ENCODE data around the gene TUBG2.

Gene TUBG2

DNA sequence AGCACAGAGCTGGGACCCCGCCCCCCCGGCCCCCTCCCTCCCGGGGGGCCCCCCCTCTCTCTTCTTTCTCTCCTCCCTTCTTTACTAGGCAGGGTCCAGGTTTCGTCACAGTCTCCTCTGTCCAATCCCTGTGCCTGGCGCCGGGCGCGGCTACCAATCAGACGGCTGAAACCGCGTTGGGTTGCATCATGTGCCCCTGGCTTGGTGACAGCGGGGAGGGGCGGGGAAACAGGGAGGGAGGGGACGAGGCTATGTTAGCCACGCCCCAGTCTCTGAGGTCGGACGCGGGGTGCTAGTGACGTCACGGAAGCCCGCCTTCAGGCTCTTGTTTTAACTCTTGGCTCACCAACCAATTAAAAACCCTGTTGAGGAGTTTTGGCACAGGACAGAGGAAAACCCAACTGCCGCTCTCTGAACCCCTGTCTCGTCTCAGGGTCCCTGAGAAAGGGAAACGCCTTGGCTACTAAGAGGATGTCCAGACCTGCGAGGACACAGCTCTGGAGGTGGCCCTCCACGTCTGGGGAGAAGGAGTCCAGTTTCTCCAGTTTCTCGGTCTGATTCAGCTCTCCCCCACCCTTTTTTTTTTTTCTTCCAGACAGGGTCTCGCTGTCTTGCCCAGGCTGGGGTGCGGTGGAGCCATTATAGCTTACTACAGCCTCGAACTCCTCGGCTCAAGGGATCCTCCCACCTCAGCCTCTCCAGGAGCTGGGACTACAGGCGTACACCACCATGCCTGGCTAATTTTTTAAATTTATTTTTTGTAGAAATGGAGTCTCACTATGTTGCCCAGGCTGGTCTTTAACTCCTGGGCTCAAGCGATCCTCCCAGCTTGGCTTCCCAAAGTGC is 18.2 kb downstream of the TUBG2 start:
- peak; percentile 99 for DNase-seq (ENCODE audit: low spot score)

DNA sequence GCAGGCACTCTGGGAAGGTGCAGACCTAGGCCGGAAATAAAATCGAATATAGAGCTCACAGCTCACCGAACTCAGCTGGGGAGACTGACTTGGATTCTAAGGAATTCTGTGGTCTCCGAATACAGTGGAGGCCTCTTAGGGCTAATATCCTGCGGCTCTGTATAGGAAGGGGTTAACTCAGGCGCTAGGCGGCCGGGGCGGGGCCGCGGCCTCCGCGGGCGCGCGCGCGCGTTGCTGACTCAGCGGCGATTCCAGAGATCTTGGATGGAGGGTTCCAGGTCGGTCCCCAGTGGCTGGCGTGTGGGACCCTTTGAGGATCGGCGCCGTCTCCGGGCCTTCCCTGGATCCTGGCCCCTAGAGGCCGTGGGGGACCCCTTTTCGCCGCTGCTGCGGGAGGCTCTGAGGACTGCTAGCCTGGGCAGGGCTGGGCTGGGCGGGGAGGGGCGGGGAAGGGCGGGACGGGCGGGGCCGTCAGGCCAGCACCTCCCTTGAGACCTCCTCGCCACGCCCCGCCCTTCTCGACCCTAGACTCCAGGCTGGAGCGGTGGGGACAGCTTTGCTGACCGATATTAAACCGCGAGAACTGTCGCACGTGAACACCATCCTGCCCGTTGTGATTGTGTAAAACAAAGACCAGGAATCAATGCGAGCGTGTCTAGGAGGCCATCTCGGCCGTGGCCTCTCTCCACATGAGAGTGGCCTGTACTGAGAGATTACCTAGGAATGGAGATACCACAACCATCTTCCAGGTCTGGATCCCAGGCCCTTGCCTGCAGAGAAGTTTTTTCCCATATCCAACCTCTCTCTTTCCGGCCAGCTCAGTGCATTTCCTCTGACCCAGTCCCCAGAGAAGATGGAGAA is 19.1 kb downstream of the TUBG2 start:
- peak; percentile 86 for DNase-seq (ENCODE audit: low spot score)

DNA sequence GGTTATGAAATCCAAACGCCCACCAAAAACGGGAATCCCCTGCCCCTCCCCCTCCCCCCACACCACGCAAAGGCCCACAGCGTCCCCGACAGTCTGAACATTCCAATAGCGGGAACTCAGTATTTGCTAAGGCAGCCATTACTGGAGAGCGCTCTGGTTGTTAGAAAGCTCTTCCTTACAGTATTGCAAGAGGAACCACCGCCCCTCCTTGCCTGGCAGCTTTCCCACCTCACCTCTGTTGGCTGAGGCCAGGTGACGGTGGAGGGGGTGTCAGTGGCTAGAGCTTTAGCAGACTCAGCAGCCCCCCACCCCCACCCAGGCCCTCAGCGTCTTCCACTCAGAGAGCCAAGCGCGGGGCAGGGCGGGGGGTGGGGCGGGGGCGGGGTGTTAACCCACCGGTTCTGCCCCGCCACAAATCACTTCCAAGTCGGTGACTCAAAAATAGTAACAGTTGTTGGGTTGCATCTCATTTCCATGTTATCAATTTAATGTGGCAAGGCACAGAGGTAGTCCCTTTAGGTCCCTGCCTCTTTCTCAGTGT is 19.9 kb downstream of the TUBG2 start:
- no peak for DNase-seq (ENCODE audit: low spot score)

DNA sequence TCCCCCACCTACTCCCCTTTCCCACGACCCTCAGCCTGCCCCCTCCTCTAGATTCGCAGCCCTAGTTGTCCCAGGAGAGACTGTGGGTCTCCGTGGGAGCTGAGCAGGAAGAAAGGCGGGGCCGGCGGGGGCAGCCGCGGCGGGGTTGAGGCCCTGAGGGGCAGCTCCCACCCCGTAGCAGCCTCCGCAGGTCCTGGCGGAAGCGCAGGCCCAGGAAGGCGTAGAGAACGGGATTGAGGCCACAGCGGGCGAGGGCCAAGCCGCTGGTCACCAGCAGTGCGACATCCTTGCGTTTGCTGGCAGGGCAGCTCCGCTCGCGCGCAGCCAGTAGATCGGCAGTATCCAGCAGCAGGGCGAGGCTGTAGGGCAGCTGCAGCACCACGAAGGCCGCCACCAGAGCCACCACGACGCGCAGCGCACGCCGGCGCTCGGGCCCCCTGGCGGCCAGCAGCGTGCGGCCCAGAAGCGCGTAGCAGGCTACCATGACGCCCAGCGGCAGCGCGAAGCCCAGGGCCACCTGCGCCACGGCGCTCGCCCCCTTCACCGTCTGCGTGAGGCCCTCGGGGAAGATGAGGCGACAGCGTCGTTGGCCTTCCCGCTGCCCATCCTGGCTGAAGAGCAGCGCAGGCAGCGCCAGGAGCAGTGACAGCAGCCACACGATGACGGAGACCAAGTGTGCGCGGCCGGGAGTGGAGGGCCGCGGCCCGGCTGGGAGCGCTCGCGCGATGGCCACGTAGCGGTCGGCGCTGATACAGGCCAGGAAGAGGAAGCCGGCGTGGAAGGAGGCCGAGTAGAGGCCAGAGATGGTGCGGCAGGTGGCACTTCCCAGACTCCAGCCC is 20.6 kb downstream of the TUBG2 start:
- peak; percentile 84 for DNase-seq (ENCODE audit: low spot score)

DNA sequence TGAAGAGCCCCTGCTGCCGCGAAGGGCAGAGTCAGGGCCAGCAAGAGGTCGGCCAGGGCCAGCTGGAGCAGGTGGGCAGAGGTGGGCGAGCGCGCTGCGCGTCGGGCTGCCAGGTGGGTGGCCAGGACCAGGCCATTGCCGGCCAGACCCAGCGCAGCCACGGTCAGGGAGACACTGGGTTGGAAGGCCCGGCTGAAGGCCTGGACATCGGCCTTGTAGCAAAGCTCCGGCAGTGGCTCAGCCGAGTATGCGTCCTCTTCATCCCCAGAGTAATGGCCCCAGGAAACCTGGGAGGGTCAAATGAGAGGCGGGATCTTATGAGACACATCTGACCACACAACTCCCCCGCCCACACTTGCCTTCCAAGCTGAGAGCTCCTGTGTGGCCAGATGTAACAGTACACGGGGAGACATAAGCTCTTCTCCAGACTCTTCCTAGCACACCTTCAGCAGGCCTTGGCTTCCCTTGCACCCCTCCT is 21.3 kb downstream of the TUBG2 start:
- no peak for DNase-seq (ENCODE audit: low spot score)

DNA sequence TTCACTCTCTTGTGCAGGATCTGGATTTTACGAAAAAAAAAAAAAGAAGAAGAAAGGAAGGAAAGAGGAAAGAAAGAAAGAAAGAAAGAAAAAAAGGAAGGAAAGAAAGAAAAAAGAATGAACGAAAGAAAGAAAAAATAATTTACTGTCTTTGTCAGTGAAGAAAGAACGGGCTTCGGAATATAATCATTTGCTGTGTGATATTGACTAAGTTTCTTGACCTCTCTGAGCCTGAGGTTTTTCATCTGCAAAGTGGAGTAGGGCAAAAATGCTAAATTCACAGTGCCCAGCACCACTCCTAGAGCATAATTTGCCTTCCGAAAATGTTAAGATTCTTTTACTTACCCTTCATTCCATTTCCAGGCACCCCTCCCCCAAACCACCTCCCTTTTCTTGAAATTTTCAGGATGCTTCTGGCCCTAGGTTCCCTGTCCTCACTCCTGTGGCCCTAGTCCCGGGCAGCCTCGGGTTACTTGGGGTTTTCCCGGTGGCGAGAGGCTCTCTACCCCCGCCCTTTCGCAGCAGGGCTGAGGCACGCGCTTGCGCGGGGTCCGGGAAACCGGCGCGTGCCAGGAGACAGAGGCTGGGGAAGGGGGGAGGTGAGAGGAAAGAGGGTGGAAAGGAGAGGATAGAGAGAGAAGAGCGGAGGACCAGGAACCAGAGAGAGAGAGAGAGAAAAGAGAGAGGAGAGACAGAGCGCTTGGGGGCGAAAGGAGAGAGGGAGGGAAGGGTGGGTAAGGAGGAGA is 23.1 kb downstream of the TUBG2 start, which contains the start of gene CNTNAP1:
TSS of gene CNTNAP1 (plus strand) at position 556 of the 746 bp plus-strand sequence. CDS start 299 bp downstream, outside the sequence.
- no peak for DNase-seq (ENCODE audit: low spot score)

DNA sequence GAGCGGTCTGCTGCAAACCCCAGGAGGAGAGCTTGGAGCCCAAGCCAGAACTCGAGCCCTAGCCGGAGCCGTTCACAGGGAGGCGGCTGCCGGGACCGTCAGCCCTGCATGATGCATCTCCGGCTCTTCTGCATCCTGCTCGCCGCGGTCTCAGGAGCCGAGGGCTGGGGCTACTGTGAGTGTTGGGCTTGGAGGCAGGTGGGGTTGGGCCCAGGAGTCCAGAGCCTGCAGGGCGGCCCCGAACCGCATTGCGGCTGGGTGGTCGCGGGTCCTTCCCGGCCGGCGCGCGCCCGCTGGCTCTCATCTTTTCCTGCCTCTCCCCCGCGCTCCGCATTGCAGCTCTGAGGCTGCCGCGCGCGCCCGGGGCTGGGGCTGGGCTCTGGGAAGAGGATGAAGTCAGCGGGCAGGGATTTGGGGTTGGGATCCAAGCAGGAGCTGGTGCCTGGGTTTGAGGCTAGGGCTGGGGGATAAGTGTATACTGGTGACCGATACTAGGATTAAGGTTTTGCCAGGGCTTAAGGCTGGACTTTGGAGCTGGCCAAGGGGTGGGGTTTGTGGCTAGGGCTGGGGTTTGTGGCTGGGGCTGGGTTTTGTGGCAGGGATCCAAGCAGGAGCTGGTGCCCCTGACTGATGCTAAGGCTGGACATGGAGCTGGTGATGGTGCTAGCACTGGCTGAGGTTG is 23.8 kb downstream of the TUBG2 start:
- no peak for DNase-seq (ENCODE audit: low spot score)

DNA sequence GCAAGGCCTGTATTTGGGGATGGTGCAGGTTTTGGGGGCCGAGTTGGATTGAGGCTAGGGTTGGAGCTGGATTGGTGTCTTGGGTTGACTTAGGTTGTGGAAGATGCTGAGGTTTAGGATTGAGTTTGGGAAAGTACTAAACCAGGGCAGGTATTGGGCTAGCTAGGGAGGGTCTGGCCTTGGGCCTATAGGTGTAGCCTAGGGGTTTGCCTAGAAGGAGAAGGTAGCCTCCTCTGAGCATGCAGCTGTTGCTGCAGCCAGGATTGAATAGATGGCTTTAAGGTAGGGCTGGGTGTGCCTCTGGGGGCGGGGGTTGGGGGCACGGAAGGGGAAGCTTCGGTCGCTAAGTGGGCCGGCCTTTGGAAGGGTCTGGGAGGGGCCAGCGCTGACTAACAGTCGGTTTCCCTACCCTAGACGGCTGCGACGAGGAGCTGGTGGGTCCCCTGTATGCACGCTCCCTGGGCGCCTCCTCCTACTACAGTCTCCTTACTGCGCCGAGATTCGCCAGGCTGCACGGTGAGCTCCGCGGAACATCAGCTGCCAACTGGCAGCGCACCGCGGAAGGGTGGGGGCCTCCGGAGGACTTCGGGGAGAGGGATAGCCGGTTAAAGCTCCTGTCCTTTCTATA is 24.4 kb downstream of the TUBG2 start:
- no peak for DNase-seq (ENCODE audit: low spot score)

DNA sequence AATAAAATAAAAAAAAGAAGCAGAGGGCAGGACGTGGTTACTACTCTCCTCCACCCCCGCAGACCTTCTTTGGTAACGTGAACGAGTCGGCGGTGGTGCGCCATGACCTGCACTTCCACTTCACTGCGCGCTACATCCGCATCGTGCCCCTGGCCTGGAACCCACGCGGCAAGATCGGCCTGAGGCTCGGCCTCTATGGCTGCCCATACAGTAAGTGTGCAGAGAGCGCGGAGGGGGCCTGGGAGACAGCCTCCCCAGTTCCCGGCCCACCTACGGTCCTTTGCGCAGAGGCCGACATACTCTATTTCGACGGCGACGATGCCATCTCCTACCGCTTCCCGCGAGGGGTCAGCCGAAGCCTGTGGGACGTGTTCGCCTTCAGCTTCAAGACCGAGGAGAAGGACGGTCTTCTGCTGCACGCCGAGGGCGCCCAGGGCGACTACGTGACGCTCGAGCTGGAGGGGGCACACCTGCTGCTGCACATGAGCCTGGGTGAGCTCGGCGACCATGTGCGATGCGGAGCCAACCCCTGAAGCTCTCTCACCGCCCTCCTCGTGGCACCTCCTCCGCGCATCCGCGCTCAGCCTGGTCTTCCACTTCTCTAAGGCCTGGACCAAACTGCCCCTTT is 26.0 kb downstream of the TUBG2 start:
- DNase-seq (ENCODE audit: low spot score), result no peak

DNA sequence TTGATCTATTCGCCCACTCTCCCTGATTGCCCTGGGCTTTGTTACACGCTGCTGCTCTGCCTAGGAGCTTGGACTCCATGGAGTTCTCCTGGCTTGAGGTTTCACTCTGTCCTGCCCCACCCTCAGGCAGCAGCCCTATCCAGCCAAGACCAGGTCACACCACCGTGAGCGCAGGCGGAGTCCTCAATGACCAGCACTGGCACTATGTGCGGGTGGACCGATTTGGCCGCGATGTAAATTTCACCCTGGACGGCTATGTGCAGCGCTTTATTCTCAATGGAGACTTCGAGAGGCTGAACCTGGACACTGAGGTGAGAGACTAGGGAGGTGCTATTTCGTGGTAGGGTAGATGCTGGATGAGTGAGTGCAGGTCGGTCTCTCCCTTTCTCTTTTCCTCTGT is 26.7 kb downstream of the TUBG2 start:
- DNase-seq (ENCODE audit: low spot score), result no peak

DNA sequence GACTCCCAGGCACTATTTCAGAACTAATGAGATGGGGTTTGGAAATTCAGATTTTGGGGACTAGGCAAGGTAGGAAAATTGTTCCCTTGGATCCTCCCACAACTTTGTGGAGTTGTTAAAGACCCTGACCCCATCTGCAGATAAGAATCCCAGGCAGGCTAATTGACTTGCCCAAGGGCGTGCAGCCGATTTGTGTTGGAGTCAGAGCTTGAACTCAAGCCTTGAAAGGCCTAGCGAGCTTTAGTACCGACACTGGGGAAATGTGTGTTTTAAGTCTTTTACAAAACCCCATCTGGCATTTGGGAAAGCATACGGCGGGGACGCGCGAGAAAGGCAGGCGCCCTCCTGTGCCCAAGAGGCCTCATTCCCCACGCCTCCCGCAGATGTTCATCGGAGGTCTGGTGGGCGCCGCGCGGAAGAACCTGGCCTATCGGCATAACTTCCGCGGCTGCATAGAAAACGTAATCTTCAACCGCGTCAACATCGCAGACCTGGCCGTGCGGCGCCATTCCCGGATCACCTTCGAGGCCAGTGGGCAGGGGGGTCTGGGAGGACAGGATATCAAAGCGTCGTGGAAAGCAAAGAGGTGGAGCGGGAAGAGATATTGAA is 27.5 kb downstream of the TUBG2 start:
- no peak for DNase-seq (ENCODE audit: low spot score)

DNA sequence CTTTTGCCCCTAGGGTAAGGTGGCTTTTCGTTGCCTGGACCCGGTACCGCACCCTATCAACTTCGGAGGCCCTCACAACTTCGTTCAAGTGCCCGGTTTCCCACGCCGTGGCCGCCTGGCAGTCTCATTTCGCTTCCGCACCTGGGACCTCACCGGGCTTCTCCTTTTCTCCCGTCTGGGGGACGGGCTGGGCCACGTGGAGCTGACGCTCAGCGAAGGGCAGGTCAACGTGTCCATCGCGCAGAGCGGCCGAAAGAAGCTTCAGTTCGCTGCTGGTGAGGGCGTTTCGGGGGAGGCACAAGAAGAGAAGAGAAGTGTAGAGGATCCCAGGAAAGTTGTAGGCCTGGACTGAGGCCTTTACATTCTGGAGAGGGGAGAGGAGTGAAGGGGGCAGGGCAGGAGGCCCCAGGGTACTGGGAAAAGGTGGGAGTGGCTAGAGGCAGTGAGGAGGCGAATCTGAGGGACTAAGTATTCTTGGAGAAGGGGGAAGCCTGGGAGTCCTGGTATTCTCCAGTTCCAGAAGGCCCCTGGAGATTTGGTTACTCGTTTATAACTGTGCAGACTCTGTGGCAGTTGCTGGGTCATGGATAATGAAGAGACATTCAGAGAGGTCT is 28.7 kb downstream of the TUBG2 start:
- no peak for DNase-seq (ENCODE audit: low spot score)

DNA sequence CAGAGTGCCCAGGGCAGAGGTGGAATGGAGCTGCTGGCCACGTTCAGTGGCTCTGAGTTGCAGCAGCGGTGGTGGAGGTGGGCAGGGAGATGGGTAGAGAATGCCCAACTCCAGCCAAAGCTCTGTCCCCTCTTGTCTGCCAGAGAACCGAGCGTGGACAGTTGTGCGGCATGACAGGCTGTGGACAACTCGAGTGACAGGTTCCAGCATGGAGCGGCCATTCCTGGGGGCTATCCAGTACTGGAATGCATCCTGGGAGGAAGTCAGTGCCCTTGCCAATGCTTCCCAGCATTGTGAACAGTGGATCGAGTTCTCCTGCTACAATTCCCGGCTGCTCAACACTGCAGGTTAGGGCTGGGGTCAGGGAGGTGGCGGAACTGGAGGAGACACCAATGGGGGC is 31.5 kb downstream of the TUBG2 start:
- no peak for DNase-seq (ENCODE audit: low spot score)

DNA sequence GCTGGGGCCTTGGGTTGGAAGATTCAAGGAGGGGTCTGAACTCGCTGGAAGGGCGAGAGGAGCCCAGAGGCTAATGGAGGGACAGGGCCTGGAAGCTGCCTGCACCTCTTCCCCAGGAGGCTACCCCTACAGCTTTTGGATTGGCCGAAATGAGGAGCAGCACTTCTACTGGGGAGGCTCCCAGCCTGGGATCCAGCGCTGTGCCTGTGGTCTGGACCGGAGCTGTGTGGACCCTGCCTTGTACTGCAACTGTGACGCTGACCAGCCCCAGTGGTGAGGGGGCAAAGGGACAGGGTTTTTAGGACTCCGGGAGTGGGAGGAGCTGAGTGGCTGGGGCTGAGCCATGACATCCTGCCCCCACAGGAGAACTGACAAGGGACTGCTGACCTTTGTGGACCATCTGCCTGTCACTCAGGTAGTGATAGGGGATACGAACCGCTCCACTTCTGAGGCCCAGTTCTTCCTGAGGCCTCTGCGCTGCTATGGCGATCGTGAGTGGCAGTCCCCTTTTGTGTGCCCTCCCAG is 32.0 kb downstream of the TUBG2 start:
- DNase-seq (ENCODE audit: low spot score), result no peak

DNA sequence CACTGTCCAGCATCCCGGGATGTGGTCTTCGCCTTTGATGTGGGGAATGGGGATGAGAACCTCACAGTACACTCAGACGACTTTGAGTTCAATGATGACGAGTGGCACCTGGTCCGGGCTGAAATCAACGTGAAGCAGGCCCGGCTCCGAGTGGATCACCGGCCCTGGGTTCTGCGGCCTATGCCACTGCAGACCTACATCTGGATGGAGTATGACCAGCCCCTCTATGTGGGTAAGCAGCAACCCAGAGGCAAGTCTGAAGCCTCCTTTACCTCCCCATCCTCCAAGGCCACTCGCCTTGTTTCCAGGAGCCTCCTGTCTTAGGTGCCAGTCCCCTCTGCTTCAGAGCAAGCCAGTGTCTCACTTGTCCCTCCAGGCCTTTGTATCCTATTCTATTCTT is 33.4 kb downstream of the TUBG2 start:
- no peak for DNase-seq (ENCODE audit: low spot score)

DNA sequence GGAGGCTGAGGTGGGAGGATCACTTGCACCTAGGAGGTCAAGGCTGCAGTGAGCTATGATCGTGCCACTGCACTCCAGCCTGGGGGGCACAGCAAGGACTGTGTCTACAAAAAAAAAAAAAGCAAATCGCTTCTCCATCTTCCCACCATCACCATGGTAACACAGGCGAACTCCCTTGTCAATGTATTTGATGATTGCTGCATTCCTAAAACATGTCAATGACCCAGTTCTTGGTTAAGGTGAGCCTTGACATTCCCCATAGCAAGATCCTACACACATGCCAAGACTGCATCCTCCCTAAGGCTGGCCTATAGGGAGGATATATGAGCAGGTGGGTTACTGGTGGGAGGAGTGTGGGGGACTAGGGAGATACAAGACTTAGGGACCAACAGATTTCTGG is 35.4 kb downstream of the TUBG2 start:
- DNase-seq (ENCODE audit: low spot score), result peak; percentile 1

DNA sequence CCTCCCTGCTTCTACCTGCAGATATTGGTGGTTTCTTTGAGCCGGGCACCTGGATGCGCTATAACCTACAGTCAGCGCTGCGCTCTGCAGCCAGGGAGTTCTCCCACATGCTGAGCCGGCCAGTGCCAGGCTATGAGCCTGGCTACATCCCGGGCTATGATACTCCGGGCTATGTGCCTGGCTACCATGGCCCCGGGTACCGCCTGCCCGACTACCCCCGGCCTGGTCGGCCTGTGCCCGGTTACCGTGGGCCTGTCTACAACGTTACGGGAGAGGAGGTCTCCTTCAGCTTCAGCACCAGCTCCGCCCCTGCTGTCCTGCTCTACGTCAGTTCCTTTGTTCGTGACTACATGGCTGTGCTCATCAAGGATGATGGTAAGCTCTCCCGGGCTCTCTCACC is 36.4 kb downstream of the TUBG2 start:
- peak; percentile 1 for DNase-seq (ENCODE audit: low spot score)

DNA sequence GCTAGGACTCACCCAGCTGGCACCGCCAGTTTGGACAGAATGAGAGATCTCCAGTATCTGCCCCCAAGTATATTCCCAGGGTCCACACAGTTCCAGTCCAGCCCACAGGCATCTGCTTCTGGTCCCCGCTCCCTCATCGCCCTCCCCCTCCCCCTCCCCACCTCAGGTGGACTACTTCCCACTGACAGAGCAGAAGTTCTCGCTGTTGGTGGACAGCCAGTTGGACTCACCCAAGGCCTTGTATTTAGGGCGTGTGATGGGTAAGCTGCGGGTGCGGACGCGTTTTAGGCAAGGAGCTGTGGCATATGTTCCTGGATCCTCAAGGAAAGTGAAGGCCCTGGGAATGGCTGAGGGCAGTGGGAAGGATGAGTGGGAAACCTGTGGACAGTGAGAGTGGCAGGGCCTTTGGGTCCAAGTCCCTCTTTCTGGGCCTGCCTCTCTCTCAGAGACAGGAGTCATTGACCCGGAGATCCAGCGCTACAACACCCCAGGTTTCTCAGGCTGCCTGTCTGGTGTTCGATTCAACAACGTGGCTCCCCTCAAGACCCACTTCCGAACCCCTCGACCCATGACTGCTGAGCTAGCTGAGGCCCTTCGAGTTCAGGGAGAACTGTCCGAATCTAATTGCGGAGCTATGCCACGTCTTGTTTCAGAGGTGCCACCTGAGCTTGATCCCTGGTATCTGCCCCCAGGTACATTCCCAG is 38.2 kb downstream of the TUBG2 start:
- DNase-seq (ENCODE audit: low spot score), result peak; percentile 1

All from germinal center (tissue), 1 donor.